HUDEP-2 (cell line): ENCODE results near the gene GRID1.

Experiments used
- DNase-seq, 76 experiments: peaks; one replicate each; lab custom pipeline; 2025; ENCODE audit not compliant: unreplicated experiment in 76 of 76; lab: John Stamatoyannopoulos, UW

GRID1 gene

GRCh38 chr10:86316274-86316835 is 50.2 kb downstream of the GRID1 start:
- DNase-seq: no peak

GRCh38 chr10:86315549-86315942 is 51.0 kb downstream of the GRID1 start:
- DNase-seq: no peak

GRCh38 chr10:86314616-86315548 is 51.7 kb downstream of the GRID1 start:
- DNase-seq: no peak

GRCh38 chr10:86313621-86314041 is 53.0 kb downstream of the GRID1 start:
- DNase-seq: no peak

- DNase-seq: no peak
These were observed 53.8 kb downstream of the GRID1 start for GRCh38 chr10:86312701-86313270.

GRCh38 chr10:86311906-86312305 is 54.7 kb downstream of the GRID1 start:
- no peak for DNase-seq

- peak in 4 of 76 experiments; percentile 1 to 18 (median 9) for DNase-seq
These were observed 55.4 kb downstream of the GRID1 start for GRCh38 chr10:86311190-86311589.

- DNase-seq: no peak
These were observed 55.9 kb downstream of the GRID1 start for GRCh38 chr10:86310702-86311101.

- DNase-seq: no peak
These were observed 56.3 kb downstream of the GRID1 start for GRCh38 chr10:86310291-86310690.

- DNase-seq: no peak
These were observed 58.5 kb downstream of the GRID1 start for GRCh38 chr10:86308056-86308455.

GRCh38 chr10:86306628-86307278 is 59.8 kb downstream of the GRID1 start:
- DNase-seq: peak in 9 of 76 experiments; percentile 5 to 26 (median 14)

GRCh38 chr10:86305521-86305920 is 61.1 kb downstream of the GRID1 start:
- no peak for DNase-seq

GRCh38 chr10:86304436-86304835 is 62.2 kb downstream of the GRID1 start:
- no peak for DNase-seq

GRCh38 chr10:86303626-86304025 is 63.0 kb downstream of the GRID1 start:
- no peak for DNase-seq

GRCh38 chr10:86301971-86302370 is 64.6 kb downstream of the GRID1 start:
- DNase-seq: no peak

GRCh38 chr10:86300931-86301830 is 65.4 kb downstream of the GRID1 start:
- no peak for DNase-seq

GRCh38 chr10:86300399-86300925 is 66.1 kb downstream of the GRID1 start:
- DNase-seq: no peak

GRCh38 chr10:86299562-86299961 is 67.0 kb downstream of the GRID1 start:
- no peak for DNase-seq

GRCh38 chr10:86298501-86299001 is 68.0 kb downstream of the GRID1 start:
- DNase-seq: no peak

GRCh38 chr10:86295791-86296190 is 70.8 kb downstream of the GRID1 start:
- no peak for DNase-seq
